ENCODE data around the gene ECT2. TPM values are rescaled to one million over a fixed set of nuclear protein-coding genes. Genes with fewer than 3 reads are reported as not detected.

Gene ECT2
- total RNA-seq, 1 experiment from 2014 or later, result 81.3 TPM

GRCh38 chr3:172839679-172840078, 89.2 kb downstream of the ECT2 start:
- Histone ChIP-seq H2AK5ac (ENCODE audit: insufficient read length, low read length) (no peak overlapping the region), H2BK12ac (ENCODE audit: insufficient read length, low read depth, low read length) (no peak overlapping the region), H3K4me2 (ENCODE audit: insufficient read depth, insufficient read length, low read length) (no peak overlapping the region), H3T11ph (ENCODE audit: low read length) (no peak overlapping the region), H3K14ac (ENCODE audit: insufficient read depth, low read length) (no peak overlapping the region), H2BK15ac (ENCODE audit: low read depth, low read length) (no peak overlapping the region), H3K79me2 (ENCODE audit: insufficient read depth, low read length) (no peaks in the 10 kb centered on the region), H3K56ac (ENCODE audit: insufficient read length, low read depth, low read length) (no peak overlapping the region), H3K27ac (ENCODE audit: insufficient read length, low read depth, low read length) (no peak overlapping the region), H3K4ac (ENCODE audit: low read depth, low read length) (no peak overlapping the region), H4K5ac (ENCODE audit: insufficient read length, low read depth, low read length) (no peak overlapping the region), H4K91ac (ENCODE audit: insufficient read length, low read depth, low read length) (no peak overlapping the region), H2BK20ac (ENCODE audit: low read depth, low read length, poor library complexity, severe bottlenecking) (no peak overlapping the region), H3K9me3 (ENCODE audit: control insufficient read depth, low read depth, low read length) (no peaks in the 10 kb centered on the region), H2AFZ (ENCODE audit: low read length) (no peak overlapping the region), H2BK120ac (ENCODE audit: low read depth, low read length, poor library complexity, severe bottlenecking) (no peak overlapping the region), H4K8ac (replicated peaks; ENCODE audit: insufficient read length, low read depth, low read length) (no peak overlapping the region), H3K23me2 (ENCODE audit: insufficient read length, low read depth, low read length, poor library complexity, severe bottlenecking) (no peaks in the 10 kb centered on the region), H2BK5ac (ENCODE audit: insufficient read length, low read length) (no peak overlapping the region), H3K79me1 (ENCODE audit: insufficient read depth, low read depth, low read length, poor library complexity, severe bottlenecking) (no peaks in the 10 kb centered on the region), H3K4me1 (ENCODE audit: insufficient read depth, low read length) (no peaks in the 10 kb centered on the region), H3K9ac (ENCODE audit: extremely low read depth, insufficient read length, low read length) (no peak overlapping the region), H3K18ac (ENCODE audit: insufficient read length, low read depth, low read length) (no peak overlapping the region), H4K20me1 (ENCODE audit: control insufficient read depth, insufficient read depth, insufficient read length) (no peaks in the 10 kb centered on the region), H3K27me3 (ENCODE audit: insufficient read depth, low read length) (no peaks in the 10 kb centered on the region), H3K23ac (ENCODE audit: insufficient read length, low read depth, low read length) (no peak overlapping the region)
- Mint-ChIP-seq H3K4me3 (no peak overlapping the region), H3K27me3 (ENCODE audit: low read depth) (no peaks in the 10 kb centered on the region), H3K36me3 (ENCODE audit: insufficient read depth in 1 of 3, low read depth in 3 of 3) (no peaks in the 10 kb centered on the region), H3K4me1 (peaks cover 6 to 9% of the 10 kb centered on the region in 2 experiments), H3K27ac (no peak overlapping the region), H3K9me3 (no peaks in the 10 kb centered on the region)
- WGBS (ENCODE audit: extremely low coverage, insufficient read length, low lambda C conversion rate), result no CpG with 5 or more reads among the region's 4 CpGs
- no peak for TF ChIP-seq CTCF (conservative IDR thresholded peaks at IDR 0.05)
- no peak for DNase-seq
